ENCODE measurements around the gene USP47.

USP47 gene

DNA sequence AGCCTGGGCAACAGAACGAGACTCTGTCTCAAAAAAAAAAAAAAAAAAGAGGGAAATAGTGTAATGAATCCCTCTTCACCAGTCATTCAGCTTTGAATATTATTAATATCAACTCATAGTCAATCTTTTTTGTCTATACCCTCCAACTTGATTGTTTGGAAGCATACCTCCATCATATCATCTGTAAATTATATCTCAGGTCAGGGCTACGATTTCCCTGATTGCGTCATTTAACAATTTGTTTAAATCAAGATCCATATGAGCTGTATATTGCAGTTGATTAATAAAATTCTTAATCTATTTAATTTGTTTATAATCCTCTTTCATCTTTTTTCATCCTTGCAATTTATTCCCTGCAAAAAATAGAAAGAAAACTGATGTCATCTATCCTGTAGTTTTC, 60.2 kb downstream of the USP47 start:
- intact Hi-C loops (cut with DNase I; ENCODE audit: low total_unique reads), result no loop called here
- Histone ChIP-seq H3K27ac (no peak overlapping the region), H3K36me3 (peaks cover 32 to 39% (median 34%) of the 10 kb centered on the region in 3 donors), H3K27me3 (no peaks in the 10 kb centered on the region), H3K4me3 (no peak overlapping the region), H3K9me3 (no peaks in the 10 kb centered on the region), H3K4me1 (no peaks in the 10 kb centered on the region)
- DNase-seq, result no peak
- TF ChIP-seq, protein P1, sequence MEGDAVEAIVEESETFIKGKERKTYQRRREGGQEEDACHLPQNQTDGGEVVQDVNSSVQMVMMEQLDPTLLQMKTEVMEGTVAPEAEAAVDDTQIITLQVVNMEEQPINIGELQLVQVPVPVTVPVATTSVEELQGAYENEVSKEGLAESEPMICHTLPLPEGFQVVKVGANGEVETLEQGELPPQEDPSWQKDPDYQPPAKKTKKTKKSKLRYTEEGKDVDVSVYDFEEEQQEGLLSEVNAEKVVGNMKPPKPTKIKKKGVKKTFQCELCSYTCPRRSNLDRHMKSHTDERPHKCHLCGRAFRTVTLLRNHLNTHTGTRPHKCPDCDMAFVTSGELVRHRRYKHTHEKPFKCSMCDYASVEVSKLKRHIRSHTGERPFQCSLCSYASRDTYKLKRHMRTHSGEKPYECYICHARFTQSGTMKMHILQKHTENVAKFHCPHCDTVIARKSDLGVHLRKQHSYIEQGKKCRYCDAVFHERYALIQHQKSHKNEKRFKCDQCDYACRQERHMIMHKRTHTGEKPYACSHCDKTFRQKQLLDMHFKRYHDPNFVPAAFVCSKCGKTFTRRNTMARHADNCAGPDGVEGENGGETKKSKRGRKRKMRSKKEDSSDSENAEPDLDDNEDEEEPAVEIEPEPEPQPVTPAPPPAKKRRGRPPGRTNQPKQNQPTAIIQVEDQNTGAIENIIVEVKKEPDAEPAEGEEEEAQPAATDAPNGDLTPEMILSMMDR (IDR thresholded peaks at IDR 0.05), result no peak

- DNase-seq, result no peak
- H3K4me1 ChIP-seq, result peaks cover 0 to 13% (median 0%) of the 10 kb centered on the region in 4 donors
- no peaks in the 10 kb centered on the region for H3K9me3 ChIP-seq
- peaks cover 19 to 30% (median 28%) of the 10 kb centered on the region in 3 donors for H3K36me3 ChIP-seq
- no peaks in the 10 kb centered on the region for H3K27me3 ChIP-seq
- TF ChIP-seq, protein P1 (IDR thresholded peaks at IDR 0.05), result no peak
- peak overlapping the region; percentile 1 to 18 for H3K27ac ChIP-seq
- intact Hi-C loops (cut with DNase I; ENCODE audit: low total_unique reads), result no loop called here
- H3K4me3 ChIP-seq, result no peak overlapping the region
Observed at GRCh38 chr11:11909727-11910126, 68.0 kb downstream of the USP47 start.

- H3K9me3 ChIP-seq, result no peaks in the 10 kb centered on the region
- H3K36me3 ChIP-seq, result peaks cover 19 to 26% (median 24%) of the 10 kb centered on the region in 3 donors
- H3K4me1 ChIP-seq, result peaks cover 0 to 13% (median 0%) of the 10 kb centered on the region in 4 donors
- no peaks in the 10 kb centered on the region for H3K27me3 ChIP-seq
- peak overlapping the region; percentile 1 to 18 for H3K27ac ChIP-seq
- TF ChIP-seq, protein P1 (IDR thresholded peaks at IDR 0.05), result no peak
- no peak overlapping the region for H3K4me3 ChIP-seq
- DNase-seq, result no peak
- intact Hi-C loops (cut with DNase I; ENCODE audit: low total_unique reads), result no loop called here
Observed at GRCh38 chr11:11910541-11910940, 68.8 kb downstream of the USP47 start.

DNA sequence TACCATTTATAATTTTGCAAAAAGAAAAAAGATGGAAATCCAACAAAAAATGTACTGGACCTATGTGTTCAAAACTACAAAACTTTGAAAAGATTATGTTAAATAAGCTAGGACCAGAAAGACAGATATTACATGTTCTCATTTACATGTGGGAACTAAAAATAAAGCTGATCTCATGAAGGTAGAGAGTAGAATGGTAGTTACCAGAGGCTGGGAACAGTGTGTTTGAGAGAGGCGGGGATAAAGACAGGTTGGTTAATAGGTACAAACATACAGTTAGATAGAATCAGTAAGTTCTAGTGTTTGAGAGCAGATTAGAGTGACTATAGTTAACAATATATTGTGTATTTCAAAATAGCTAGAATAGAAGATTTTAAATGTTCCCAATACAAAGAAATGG, 71.6 kb downstream of the USP47 start:
- no peaks in the 10 kb centered on the region for H3K9me3 ChIP-seq
- H3K27ac ChIP-seq, result no peak overlapping the region
- no peak for DNase-seq
- peaks cover 0 to 34% (median 9%) of the 10 kb centered on the region in 4 donors for H3K4me1 ChIP-seq
- no peak overlapping the region for H3K4me3 ChIP-seq
- intact Hi-C loops (cut with DNase I; ENCODE audit: low total_unique reads), result no loop called here
- H3K36me3 ChIP-seq, result peaks cover 0 to 10% (median 9%) of the 10 kb centered on the region in 3 donors
- no peaks in the 10 kb centered on the region for H3K27me3 ChIP-seq
- TF ChIP-seq, protein P1 (IDR thresholded peaks at IDR 0.05), result no peak

- TF ChIP-seq, protein P1 (IDR thresholded peaks at IDR 0.05), result no peak
Observed at GRCh38 chr11:11915625-11916024, 73.9 kb downstream of the USP47 start.

DNA sequence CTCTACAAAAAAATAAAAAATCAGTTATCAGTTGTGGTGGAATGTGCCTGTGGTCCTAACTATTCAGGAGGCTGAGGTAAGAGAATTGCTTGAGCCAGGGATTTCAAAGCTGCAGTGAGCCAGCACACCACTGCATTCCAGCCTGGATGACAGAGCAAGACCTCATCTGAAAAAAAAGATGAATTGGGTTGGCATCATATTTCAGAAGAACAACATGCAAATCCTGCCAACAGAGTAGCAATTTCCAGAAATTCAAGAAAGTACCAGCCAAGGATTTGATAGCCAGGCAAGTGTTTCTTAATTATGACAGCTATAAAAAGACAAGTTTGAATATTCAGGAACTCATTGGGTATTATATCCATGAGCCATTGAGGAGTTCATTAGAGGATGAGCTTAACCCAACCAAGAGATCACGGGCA, 75.2 kb downstream of the USP47 start:
- H3K9me3 ChIP-seq, result no peaks in the 10 kb centered on the region
- H3K4me1 ChIP-seq, result peaks cover 0 to 21% (median 9%) of the 10 kb centered on the region in 4 donors
- no peaks in the 10 kb centered on the region for H3K27me3 ChIP-seq
- H3K36me3 ChIP-seq, result peaks cover 0 to 12% (median 3%) of the 10 kb centered on the region in 3 donors
- H3K27ac ChIP-seq, result peak overlapping the region; percentile 35 to 36
- no peak for DNase-seq
- intact Hi-C loops (cut with DNase I; ENCODE audit: low total_unique reads), result no loop called here
- no peak overlapping the region for H3K4me3 ChIP-seq
- TF ChIP-seq, protein P1 (IDR thresholded peaks at IDR 0.05), result no peak

More at GRCh38 chr11:11915625-11916024, 73.9 kb downstream of the USP47 start:
- Histone ChIP-seq H3K27ac (no peak overlapping the region), H3K4me3 (no peak overlapping the region), H3K4me1 (peaks cover 0 to 21% (median 9%) of the 10 kb centered on the region in 4 donors), H3K36me3 (peaks cover 0 to 2% (median under 1%) of the 10 kb centered on the region in 3 donors), H3K9me3 (no peaks in the 10 kb centered on the region), H3K27me3 (no peaks in the 10 kb centered on the region)
- intact Hi-C loops (cut with DNase I; ENCODE audit: low total_unique reads), result no loop called here
- DNase-seq, result no peak

Data from tibial artery (tissue), 4 donors.